Urothelium cell line (cell line): ENCODE measurements around the gene TMF1.

Experiments
- DNase-seq: peaks from one replicate; pipeline ENCODE4 v3.0.0; 2011; ENCODE audit warnings: low spot score, mixed read lengths
- FAIRE-seq: peaks from 2 replicates; lab custom pipeline; 2011; peaks lifted over from hg19 to GRCh38; lab: Jason Lieb, UNC

TMF1 gene

GRCh38 chr3:69080233-69080920 lies 28.2 kb upstream of the TMF1 start, which contains the start of gene UBA3:
UBA3 (minus strand) TSS chr3:69080365; CDS start chr3:69080353, 12 bp downstream.
- DNase-seq (peak; percentile 90), FAIRE-seq (peak; percentile 92)

- no peak for FAIRE-seq
- DNase-seq = peak; percentile 24
These were observed 27.4 kb upstream of the TMF1 start for GRCh38 chr3:69079269-69080159.

GRCh38 chr3:69072928-69073327 lies 20.8 kb upstream of the TMF1 start:
- no peak for FAIRE-seq
- no peak for DNase-seq

GRCh38 chr3:69066121-69066520 lies 14.0 kb upstream of the TMF1 start:
- no peak for DNase-seq

GRCh38 chr3:69065318-69065964 lies 13.3 kb upstream of the TMF1 start:
- FAIRE-seq (no peak), DNase-seq (no peak)

More at GRCh38 chr3:69066121-69066520, 14.0 kb upstream of the TMF1 start:
- FAIRE-seq = no peak

- no peak for FAIRE-seq
- DNase-seq = no peak
These were observed 11.5 kb upstream of the TMF1 start for GRCh38 chr3:69063636-69064035.

- DNase-seq = no peak
- FAIRE-seq = no peak
These were observed 7.6 kb upstream of the TMF1 start for GRCh38 chr3:69059688-69060087.

GRCh38 chr3:69058947-69059224 lies 6.8 kb upstream of the TMF1 start:
- no peak for FAIRE-seq

GRCh38 chr3:69058180-69058946 lies 6.2 kb upstream of the TMF1 start:
- no peak for DNase-seq
- no peak for FAIRE-seq

More at GRCh38 chr3:69058947-69059224, 6.8 kb upstream of the TMF1 start:
- DNase-seq = no peak

GRCh38 chr3:69052472-69052898 lies 352 bp upstream of the TMF1 start:
- FAIRE-seq (no peak), DNase-seq (no peak)

GRCh38 chr3:69048990-69049389 lies 3.1 kb downstream of the TMF1 start:
- DNase-seq (no peak), FAIRE-seq (no peak)

GRCh38 chr3:69044608-69045007 lies 7.5 kb downstream of the TMF1 start:
- no peak for DNase-seq
- no peak for FAIRE-seq

GRCh38 chr3:69033470-69033869 lies 18.7 kb downstream of the TMF1 start:
- DNase-seq = no peak
- FAIRE-seq = no peak

- DNase-seq (no peak), FAIRE-seq (no peak)
These were observed 19.4 kb downstream of the TMF1 start for GRCh38 chr3:69032737-69033136.

GRCh38 chr3:69032142-69032541 lies 20.0 kb downstream of the TMF1 start:
- no peak for DNase-seq

GRCh38 chr3:69031635-69032034 lies 20.5 kb downstream of the TMF1 start:
- DNase-seq = no peak
- FAIRE-seq = no peak

More at GRCh38 chr3:69032142-69032541, 20.0 kb downstream of the TMF1 start:
- FAIRE-seq = no peak

- DNase-seq = no peak
- FAIRE-seq = no peak
These were observed 31.3 kb downstream of the TMF1 start for GRCh38 chr3:69020857-69021256.

- DNase-seq = no peak
These were observed 31.7 kb downstream of the TMF1 start for GRCh38 chr3:69020424-69020823.

GRCh38 chr3:69016901-69017300 lies 35.2 kb downstream of the TMF1 start:
- FAIRE-seq = no peak
- no peak for DNase-seq

More at GRCh38 chr3:69020424-69020823, 31.7 kb downstream of the TMF1 start:
- FAIRE-seq = no peak

- DNase-seq (no peak), FAIRE-seq (no peak)
These were observed 36.0 kb downstream of the TMF1 start for GRCh38 chr3:69016102-69016501.
